Measurements from ENCODE around the gene CLEC11A. TPM values are rescaled to one million over a fixed set of nuclear protein-coding genes. Genes with fewer than 3 reads are reported as not detected.

Gene CLEC11A
- polyA plus RNA-seq, 1 donor, result 22.3 TPM

DNA sequence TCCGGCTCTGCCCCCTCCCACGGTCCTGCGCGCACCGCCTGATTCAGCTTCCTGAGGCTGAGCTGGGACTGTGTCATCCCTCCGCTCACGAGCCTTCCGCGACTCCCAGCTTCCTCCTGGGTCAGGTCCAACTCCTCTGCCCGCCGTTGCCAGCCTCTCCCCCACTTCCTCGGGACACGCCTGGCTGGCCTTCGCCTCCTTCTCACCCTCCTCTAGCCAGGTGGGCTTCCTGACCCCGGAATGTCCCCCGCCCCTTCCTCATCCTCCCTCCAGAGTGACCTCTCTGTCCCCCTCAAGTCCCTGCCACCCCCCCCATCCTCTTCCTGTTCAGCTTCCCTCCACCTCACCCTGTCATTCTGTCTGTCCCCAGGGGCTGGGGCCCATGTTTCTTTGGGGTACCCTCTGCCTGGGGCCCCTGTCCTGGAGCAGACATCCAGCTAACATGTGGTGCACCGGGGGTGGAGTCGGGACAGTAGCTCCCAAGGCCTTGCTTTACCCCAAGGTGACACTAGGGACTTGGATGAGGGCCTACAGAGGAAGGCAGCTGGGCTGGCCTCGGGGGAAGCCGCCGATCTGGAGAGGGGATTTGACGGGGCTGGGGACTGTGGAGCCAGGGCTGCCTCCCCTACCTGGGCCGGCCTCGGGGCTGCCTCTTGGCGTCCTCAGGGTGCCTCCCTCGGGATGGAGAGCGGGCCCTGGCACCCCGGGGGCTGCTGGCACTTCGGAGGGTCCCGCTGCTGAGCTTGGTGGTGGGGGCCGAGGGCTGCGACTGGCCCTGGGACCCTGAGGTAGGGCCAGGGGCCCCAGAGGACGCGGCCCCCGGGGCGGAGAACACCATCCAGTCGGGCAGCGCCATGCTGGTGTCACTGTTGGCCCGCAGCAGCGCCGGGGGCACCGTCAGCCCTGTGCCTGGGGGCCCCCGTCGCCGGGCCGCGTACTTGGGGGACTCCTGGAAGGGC, 20.0 kb upstream of the CLEC11A start:
- DNase-seq, result no peak

DNA sequence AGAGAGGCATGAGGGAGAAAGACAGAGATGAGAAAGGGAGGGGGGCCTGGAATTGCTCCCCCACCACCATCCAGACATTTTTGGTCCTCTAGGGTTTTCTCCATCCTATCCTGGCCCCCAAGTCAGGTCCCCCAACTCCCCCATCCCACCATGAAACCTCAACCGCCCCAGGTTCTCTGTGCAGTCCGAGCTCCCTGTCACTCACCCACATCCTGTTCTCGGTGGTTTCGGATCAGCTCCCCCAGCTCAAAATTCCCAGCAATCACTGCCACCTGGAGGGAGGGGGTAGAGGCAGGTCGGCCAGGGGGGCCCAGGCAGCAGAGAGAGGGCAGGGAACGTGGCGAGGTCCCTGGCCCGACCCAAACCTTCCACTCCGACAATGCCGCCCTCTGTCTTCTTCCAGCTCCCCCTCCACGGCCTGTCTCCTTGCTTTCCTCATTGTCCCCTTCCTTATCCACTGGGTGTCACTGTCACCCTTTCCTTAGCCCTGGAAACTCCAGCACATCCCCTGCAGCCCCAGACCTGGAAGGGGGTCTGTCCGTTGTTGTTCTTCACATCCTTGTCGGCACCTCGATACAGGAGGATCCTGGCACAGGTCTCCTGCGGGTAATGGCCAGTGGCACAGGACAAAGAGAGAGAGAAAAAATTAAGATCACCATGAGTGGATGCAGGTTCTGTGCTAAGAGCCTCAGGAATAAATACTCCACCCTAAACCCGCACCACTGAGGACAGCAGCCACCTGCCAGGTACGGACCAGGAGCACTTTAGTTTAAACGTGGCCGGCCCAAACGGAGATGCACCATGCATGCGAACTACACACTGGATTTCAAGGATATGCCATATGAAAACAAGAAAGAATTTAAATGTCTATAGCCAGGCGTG, 19.0 kb upstream of the CLEC11A start:
- no peak for DNase-seq

DNA sequence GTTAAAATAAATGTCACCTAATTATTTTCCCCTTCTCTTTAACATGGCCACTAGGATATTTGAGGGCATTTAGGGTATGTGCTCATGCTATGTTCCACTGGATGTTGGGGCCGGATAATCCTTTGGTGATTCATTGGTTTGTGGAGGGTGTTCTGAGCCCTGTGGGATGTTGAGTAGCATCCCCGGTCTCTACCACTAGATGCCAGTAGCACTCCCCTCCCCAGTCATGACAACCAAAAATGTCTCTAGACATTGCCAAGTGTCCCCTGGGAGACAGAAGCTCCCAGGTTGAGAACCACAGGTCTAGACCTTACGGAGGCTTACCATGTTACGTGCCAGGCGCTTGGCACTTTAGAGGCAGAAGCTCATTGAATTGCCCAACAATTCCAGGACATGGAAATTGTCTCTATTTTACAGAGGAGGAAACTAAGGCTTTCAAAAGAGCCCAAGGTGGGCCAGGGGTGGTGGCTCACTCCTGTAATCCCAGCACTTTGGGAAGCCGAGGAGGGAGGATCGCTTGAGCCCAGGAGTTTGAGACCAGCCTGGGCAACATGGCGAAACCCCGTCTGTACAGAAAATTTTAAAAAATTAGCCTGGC, 17.6 kb upstream of the CLEC11A start:
- no peak for DNase-seq

DNA sequence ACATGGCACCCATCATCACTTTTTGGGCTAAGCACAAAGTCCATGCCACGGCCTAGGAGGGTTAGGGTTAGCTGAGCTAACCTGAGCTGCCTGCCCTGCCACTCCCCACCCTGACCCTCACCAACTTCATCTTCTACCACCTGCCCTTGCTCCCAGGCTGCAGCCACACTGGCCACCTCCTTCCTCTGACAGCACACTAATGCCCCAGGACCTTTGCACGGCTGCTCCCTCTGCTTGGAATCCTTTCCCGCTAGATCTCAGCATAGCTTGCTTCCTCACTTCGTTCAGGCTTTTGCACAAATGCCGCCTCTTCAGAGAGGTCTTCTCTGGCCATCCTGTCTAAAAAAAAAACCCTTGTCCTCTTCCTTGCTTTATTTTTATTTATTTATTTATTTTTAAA, 16.8 kb upstream of the CLEC11A start:
- no peak for DNase-seq

DNA sequence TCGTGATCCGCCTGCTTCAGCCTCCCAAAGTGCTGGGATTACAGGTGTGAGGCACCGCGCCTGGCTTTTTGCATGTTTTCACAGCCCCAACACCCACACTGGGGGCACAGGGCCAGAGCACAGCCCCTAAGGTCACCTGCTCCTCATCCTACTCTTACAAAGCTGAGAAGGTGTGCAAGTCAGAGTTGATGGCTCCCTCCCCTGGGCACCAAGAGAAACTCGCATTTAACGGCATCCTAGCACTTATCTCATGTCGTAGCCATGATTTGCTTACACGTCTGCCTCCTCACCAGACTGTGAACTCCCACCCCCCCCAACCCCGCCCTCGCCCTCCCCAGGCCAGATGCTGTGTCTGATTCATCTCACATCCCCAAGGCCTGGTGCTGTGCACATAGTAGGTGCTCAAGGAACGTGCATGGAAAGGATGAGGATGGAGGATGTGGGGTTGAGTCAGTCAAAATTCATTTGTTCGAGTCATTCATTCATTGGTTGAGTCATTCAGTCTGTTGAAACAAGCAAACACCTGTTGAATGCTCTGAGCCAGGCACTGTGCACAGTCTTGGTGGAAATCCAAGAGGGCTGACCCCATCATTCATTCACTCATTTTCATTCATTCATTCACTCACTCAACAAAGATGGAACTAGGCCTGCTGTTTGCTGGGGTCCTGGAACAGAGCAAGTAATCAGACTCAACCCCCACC, 14.8 kb upstream of the CLEC11A start:
- DNase-seq, result no peak

DNA sequence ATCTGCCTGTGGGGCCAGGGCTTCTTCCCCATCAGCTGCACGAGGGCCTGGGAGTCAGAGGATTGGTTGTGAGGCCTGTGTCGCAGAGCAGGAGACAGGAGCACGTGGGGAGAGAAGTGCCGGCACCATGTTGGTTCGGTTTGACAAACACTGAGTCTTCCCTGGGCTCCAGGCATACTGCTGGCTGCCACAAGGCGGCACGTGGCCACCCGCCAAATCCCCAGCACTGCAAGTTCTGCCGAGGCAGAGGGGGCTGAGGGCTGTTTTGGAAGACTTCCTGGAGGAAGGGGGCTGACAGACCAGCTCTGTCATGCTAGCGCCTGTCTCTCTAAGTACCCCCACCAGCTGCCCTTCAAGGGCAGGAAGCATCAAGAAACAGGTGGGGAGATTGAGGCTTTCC, 13.1 kb upstream of the CLEC11A start:
- DNase-seq, result no peak

DNA sequence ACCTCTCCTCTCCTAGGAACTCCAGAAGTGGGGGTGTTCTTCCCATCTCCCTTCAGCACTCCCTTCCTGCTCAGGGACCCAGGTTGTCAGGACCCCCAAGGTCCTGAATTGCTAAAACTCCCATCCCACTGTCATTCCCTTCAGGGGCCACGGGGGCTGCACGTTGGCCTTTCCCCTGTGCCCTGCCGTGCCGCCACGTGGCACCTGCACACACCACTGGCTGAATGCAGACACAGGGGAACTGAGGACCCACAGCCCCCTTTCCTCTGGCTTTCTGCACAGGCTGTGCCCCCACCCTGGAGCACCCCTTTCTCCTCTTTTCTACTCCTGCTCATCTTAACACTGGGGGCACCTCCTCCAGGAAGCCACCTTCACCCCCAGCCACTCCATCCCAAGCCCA, 12.6 kb upstream of the CLEC11A start:
- DNase-seq, result no peak

DNA sequence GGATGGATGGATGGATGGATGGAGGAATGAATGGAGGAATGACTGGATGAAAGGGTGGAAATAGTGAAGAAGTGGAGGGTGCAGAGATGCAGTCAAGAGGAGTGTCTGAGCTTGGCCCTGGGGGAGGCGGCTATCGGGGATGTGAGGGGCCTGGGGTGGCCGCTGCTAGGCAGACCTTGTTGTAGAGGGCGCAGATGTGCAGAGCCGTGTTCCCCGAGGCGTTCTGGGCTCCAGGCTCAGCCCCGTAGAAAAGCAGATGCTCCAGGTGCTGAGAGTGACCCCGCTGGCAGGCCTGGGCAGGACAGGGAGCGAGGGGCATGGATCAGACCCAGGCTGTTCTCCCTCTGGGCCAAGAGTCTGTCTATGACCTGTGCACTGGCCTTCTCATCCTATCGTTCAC, 12.0 kb upstream of the CLEC11A start:
- no peak for DNase-seq

DNA sequence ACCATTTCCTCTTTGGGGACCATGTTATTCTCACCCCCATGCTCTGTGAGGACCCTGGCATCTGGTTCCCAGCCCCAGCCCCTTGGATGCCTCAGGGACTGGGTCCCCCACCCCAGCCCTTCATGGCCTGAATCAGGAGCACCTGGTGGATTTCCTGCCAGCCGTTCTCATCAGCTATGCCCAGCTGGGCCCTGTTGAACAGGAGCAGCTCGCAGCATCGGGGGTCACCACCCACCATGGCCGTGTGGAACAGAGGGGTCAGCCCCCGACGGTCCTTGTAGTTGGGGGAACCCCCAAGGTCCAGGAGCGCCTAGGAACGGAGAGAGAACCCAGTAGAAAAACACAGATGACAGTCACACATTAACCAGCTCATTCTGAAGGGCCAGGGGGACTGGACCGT, 11.4 kb upstream of the CLEC11A start:
- no peak for DNase-seq

DNA sequence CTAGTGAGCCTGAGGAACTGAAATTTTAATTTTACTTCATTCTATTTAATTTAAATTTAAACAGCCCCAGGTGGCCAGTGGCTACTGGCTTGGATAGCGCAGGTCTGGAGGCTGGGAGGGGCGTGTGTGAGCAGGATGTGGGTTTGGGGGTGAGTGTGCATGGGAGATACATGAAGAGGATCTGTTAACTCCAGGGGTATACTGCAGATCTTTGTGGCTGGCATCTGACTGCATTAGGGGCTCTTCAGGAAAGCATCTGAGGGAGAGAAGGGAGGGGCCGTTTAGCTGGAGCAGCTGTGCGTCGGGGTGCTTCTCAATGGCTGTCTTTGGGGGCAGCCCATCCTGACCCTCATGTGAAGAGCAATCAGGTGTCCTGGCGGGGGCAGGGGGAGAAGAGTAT, 10.3 kb upstream of the CLEC11A start:
- no peak for DNase-seq

DNA sequence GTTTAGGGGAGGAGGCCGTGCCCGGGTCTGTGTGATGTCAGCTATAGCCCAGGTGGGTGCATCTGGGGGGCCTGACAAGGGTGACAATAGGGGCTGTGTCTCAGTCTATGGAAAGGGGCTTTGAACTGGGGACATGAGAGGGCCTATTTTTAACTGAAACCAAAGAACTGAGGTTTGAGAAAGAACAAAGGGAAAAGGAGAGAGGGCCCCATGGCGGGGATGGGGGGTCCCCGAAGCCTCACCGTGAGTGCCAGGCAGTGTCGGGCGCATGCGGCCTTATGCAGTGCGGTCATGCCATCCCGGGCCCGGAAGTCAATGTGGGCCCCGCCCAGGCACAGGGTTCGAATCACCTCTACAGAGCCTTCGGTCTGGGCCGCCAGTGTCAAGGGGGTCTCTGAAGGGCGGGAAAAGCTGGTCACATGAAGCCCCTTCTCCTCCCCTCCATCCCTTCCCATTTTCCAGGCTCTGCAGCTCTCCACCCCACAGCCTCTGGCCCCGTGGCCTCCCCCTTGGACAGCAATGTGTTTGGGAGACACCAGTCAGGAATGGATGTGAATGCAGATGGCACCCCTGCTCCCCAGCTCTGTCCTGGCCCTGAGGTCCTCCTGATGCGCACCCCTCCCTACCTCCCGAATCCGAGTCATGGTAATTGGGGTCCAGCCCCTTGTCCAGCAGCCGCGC, 9.5 kb upstream of the CLEC11A start:
- no peak for DNase-seq

DNA sequence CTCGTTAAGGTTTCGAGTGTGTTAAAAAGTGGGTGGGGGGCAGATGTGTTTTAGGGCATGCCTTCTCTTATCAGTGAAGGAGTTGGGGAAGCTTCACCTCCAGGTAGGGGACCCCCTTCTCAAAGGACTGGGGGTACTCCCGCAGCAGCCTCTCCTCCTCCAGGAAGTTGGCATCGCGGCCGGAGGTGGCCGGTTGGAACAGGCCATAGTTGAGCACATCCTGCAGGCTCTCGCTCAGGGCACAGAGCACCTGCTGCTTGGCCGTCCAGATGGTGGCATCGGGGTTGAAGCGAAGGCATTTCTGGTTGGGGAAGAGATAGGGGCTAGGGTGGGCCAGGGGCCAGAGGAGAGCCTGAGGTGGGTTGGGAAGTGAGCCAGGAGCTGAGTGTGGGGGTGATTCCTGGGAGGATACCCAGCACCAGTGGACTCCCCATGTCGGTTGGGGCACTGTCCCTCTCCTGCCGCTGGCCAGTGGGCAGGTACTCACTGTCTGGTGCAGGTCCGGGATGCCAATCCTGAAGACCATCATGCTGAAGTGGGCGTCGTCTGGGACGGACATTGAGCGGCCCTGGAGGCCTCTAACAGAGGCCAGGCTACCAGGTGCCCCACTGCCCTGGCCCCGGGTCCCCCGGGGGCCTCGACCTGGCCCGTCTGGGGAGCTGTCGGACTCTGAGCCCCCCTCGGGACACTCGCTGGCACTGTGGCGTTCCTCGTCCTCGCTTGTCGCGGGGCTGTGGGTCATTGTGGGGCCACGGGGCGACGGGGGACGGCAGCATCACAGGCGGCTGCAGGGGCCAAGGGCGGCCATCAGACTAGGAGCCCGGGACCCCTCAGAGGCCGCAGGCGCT, 6.8 kb upstream of the CLEC11A start:
- no peak for DNase-seq

DNA sequence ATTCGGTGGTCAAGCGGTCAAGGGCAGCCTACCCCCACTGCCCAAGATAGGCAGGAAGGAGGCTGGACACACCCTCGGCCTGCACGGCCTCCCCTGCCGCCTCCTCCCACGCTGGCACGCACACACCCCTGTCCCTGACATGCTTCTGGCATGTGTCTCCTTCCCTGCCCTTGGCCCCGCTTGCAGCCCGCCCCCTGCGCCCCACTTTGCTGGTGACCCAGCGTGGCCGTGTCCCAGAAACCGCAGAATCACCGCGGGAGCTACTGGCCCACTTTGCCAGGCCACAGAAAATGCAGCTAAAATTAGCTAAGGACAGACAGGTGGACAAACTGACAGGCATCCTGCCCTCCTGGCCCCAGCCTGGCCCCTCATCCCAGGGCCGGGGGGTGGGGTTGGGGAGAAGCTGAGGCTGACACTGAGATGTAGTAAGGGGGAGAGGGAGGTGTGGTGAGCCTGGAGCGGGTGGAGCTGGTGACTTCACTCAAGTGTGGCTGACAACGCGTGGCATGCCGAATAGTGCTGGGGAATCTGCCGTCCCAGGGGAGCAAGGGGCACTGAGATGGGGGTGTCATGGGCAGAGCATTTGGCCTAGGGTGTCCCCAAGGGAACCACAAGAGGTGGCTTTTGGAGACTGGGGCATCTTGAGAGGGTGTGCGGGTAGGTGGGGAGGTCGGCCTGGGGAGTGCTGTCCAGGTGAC, 6.0 kb upstream of the CLEC11A start:
- no peak for DNase-seq

DNA sequence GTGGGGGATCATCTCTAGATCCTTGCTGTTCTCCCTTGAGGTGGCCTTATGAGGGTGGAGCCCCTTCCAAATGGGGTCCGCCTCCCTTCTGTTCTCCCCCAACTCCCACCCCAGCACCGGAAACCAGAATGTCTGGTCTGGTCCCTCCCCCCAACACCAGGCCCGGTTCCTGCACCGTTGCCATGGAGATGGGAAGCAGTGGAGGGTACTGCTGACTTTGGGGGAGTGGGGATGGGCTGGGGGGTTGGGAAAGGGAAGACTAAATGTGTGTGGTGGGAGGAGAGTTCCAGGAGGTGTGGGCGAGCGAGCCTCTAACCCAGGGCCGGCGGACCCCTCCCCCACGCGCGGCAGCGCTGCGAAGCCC, 5.3 kb upstream of the CLEC11A start:
- DNase-seq, result no peak

DNA sequence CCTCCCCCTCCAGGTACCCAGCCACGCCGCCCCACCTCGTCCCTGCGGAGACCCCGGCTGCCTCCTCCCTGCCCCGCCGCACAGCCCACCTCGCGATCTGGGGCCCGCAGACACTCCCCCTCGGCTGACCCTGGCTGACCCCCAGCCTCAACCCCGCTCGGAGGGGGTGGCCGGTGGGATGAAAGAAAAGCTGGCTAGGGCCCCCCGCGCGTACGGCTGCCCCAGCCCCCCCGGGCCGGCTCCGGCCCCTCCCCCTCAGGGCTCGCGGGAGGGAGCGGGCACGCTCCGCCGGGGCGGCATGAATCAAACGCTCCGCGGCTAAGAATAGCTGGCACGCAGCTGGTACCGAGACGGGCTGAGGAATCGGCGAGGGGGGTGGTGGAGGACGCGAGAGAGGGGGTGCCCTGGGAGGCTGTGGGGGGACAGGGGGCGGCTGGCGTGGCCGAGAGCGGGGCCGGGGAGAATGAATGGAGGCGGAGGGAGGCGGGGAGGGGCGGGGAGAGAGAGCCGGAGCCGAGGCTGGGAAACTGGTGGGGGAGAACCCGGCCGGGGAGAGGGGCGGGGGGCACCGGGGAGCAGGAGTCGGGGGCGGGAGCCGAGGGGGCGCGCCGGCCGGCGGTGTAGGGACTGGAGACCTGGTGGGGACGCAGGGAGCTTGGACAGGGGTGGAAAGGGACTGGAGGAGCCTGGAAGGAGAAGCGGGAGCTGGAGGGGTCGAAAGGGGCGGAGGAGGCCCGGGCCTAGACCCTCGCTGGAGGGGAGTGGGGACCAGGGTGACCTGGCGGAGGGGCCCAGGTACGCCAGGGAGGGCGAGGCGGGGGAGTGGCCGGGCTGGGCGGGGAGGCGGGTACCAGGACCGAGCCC, 4.7 kb upstream of the CLEC11A start:
- DNase-seq, result no peak

DNA sequence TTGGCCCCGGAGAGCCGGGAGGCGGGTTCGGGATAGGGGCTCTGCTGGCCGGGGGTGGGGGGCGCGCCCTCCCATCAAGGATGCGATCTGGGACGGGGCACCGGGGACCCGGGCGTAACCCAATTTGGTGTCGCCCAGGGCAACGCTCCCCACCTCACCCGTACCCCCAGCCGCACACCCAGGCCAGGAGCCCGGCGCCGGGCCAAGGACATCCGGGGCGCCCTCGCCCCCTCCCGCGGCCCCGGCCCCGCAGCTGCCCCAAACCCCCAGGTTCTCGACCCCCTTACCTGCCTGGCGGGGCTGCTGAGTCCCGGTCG, 4.1 kb upstream of the CLEC11A start:
- no peak for DNase-seq

DNA sequence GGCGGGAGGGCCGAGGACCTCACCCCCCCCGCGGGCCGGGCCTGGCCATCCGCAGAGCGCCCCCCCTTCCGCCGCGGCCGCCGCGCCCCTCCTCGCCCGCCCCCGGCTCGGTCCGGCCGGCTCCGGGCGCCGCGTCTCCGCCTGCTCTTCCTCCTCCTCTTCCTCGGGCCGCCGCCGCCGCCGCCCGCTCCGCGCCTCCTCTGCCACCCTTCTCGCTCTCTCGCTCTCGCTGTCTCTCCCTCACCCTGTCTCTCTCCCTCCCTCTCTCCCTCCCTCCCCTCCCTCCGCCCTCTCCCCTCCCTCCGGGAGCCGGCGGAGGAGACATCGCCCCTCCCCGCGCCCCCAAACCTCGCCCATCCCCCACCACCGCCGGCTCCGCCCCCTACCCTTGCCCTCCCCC, 3.6 kb upstream of the CLEC11A start, which contains the start of gene SHANK1:
Gene SHANK1, minus strand, starts transcription at position 237 of the 400 bp plus-strand sequence. CDS start 2,883 bp downstream, outside the sequence.
- no peak for DNase-seq

DNA sequence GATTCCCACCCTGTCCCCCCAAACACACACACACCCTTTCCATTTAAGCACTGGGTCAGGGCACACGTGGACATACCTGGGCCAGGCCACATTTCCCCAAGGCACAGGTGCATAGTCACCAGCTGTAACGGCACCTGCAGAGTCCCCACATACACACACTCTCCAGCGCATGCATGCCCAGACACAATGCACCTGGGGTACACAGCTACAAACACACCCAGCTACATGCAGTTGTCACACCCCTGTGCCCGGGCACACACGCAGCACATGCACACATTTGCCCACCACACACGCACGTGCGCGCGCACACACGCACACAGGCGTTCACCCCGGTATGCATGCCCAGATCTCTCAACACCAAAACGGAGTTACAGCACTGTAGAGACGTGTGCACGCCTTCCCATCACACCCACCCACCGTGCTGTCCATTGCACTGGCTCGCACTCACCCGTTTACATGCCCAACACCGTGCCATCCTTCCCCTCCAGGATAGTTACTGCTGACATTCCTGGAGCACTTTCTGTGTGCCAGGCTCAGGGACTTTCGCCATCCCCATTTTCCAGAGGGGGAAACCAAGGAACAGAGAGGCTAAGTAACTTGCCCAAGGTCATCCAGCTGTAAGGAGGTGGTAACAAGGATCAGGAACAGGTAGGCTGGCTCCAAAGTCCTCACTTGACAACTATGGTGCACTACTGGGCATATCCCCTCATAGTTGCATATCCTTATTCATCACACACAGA, 2.8 kb upstream of the CLEC11A start:
- DNase-seq, result no peak
